Endodermal cell (in vitro differentiated cells): ENCODE results near the gene FASTKD2. TPM values are rescaled to one million over a fixed set of nuclear protein-coding genes. Genes with fewer than 3 reads are reported as not detected.

ENCODE experiments used
- DNase-seq: peaks from one replicate; pipeline ENCODE4 v3.0.0-alpha.2; 2017
- H3K27ac ChIP-seq: 2 replicates; pipeline ENCODE4 v1.5.1; 2013; ENCODE audit warnings: mild to moderate bottlenecking, low read depth, low read length, moderate library complexity
- H3K27me3 ChIP-seq: 2 replicates; pipeline ENCODE4 v1.6.1; 2013; ENCODE audit warnings: mild to moderate bottlenecking, low read length, moderate library complexity; ENCODE audit not compliant: insufficient read depth, control insufficient read depth, poor library complexity, severe bottlenecking
- H3K36me3 ChIP-seq: 2 replicates; pipeline ENCODE4 v1.7.0; 2013; ENCODE audit warnings: mild to moderate bottlenecking, low read length, moderate library complexity; ENCODE audit not compliant: control insufficient read depth, insufficient read depth
- H3K4me1 ChIP-seq: one replicate; pipeline ENCODE4 v1.7.0; 2013; ENCODE audit warnings: low read length; ENCODE audit not compliant: control insufficient read depth, insufficient read depth
- H3K4me3 ChIP-seq: 2 replicates; pipeline ENCODE4 v1.5.1; 2013; ENCODE audit warnings: mild to moderate bottlenecking, low read length, moderate library complexity
- H3K9ac ChIP-seq: 2 replicates; pipeline ENCODE4 v1.6.1; 2013; ENCODE audit warnings: mild to moderate bottlenecking, low read length, moderate library complexity; ENCODE audit not compliant: poor library complexity, severe bottlenecking; ENCODE audit errors: extremely low read depth
- H3K9me3 ChIP-seq: 2 replicates; pipeline ENCODE4 v1.6.1; 2013; ENCODE audit warnings: mild to moderate bottlenecking, low read length, moderate library complexity; ENCODE audit not compliant: control insufficient read depth
- H3K27ac Mint-ChIP-seq: 2 replicates; pipeline ENCODE4 v1.8.0; 2020; ENCODE audit warnings: mixed read lengths
- H3K27me3 Mint-ChIP-seq: 2 replicates; pipeline ENCODE4 v1.8.0; 2021; ENCODE audit warnings: mild to moderate bottlenecking, mixed read lengths; ENCODE audit not compliant: insufficient read depth
- H3K36me3 Mint-ChIP-seq: 2 replicates; pipeline ENCODE4 v1.8.0; 2020; ENCODE audit warnings: low read depth, mixed read lengths
- H3K4me1 Mint-ChIP-seq: 2 replicates; pipeline ENCODE4 v1.8.0; 2020; ENCODE audit warnings: mixed read lengths
- H3K4me3 Mint-ChIP-seq: 2 replicates; pipeline ENCODE4 v1.8.0; 2020; ENCODE audit warnings: mild to moderate bottlenecking, moderate library complexity, mixed read lengths
- H3K9me3 Mint-ChIP-seq: 2 replicates; pipeline ENCODE4 v1.8.0; 2020; ENCODE audit warnings: mild to moderate bottlenecking, mixed read lengths
- WGBS, 2 experiments: methylation state at CpG; one replicate each; pipeline versions ENCODE4 v1.1.5 to v1.1.7; 2013; ENCODE audit warnings: missing lambda C conversion rate in 2 of 2, mixed read lengths in 1 of 2; ENCODE audit not compliant: insufficient coverage in 1 of 2, insufficient read length in 1 of 2; 5-methylcytosine and 5-hydroxymethylcytosine counted together
- total RNA-seq, 2 donors: library from RNA; stranded (reverse); fragmentation: NEBNext Ultra II Directional in 1 of 2; extraction: Animal tissue kit (Norgen Biotek cat#: 25700) in 1 of 2; gene quantifications; 2 replicates in 1 of 2; 3 replicates in 1 of 2; pipeline ENCODE4 v1.2.1, GENCODE V29; 2021
- TF ChIP-seq, protein P1 (sequence below): fragments of 200-600 bp; sonication (generic); conservative IDR thresholded peaks from 2 replicates; pipeline ENCODE4 v1.5.0; 2021; ENCODE audit warnings: antibody characterized with exemption, mild to moderate bottlenecking

Gene FASTKD2
- total RNA-seq, 2 donors from 2014 or later, result 31.3 to 31.6 TPM

DNA sequence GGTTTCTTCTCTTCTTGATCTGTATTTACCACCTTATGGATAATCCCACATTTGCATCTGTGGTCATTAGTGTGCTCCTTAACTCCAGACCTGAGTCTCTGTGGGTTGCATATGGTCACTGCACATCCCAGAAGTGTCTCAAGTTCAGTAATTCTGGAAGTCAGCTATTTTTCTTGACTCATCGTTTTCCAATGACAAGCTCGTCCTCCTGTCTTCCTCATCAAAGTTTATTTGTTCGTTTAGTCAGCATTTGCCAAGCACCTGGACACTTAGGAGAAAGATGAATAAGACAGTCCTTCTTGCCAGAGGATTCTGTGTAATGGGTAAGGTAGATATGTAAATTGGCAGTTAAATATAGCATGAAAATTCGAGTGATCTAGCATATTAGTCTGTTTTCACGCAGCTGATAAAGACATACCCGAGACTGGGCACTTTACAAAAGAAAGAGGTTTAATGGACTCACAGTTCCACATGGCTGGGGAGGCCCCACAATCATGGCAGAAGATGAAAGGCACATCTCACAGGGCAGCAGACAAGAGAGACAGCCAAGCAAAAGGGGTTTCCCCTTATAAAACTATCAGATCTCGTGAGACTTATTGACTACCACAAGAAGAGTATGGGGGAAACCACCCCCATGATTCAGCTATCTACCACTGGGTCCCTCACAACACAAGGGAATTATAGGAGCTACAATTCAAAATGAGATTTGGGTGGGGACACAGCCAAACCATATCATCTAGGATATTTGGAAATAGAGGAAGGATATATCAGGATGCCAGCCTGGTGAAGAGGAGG, 19.4 kb downstream of the FASTKD2 start:
- H3K27ac Mint-ChIP-seq, result no peak overlapping the region
- H3K36me3 Mint-ChIP-seq, result peaks cover 61% of the 10 kb centered on the region
- H3K4me3 Mint-ChIP-seq, result no peak overlapping the region
- H3K9me3 Mint-ChIP-seq, result peaks cover 5% of the 10 kb centered on the region
- H3K27me3 Mint-ChIP-seq, result no peaks in the 10 kb centered on the region
- H3K27me3 ChIP-seq, result no peaks in the 10 kb centered on the region
- no peaks in the 10 kb centered on the region for H3K4me1 Mint-ChIP-seq
- no peak overlapping the region for H3K9ac ChIP-seq
- DNase-seq, result no peak
- H3K36me3 ChIP-seq, result peaks cover 79% of the 10 kb centered on the region
- TF ChIP-seq, protein P1, sequence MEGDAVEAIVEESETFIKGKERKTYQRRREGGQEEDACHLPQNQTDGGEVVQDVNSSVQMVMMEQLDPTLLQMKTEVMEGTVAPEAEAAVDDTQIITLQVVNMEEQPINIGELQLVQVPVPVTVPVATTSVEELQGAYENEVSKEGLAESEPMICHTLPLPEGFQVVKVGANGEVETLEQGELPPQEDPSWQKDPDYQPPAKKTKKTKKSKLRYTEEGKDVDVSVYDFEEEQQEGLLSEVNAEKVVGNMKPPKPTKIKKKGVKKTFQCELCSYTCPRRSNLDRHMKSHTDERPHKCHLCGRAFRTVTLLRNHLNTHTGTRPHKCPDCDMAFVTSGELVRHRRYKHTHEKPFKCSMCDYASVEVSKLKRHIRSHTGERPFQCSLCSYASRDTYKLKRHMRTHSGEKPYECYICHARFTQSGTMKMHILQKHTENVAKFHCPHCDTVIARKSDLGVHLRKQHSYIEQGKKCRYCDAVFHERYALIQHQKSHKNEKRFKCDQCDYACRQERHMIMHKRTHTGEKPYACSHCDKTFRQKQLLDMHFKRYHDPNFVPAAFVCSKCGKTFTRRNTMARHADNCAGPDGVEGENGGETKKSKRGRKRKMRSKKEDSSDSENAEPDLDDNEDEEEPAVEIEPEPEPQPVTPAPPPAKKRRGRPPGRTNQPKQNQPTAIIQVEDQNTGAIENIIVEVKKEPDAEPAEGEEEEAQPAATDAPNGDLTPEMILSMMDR, result no peak
- peaks cover 9% of the 10 kb centered on the region for H3K9me3 ChIP-seq
- H3K27ac ChIP-seq, result no peak overlapping the region
- H3K4me3 ChIP-seq, result no peak overlapping the region
- WGBS, 2 experiments, result 95 to 99% methylated on average over 6 to 7 of the region's 7 CpGs
- H3K4me1 ChIP-seq, result no peaks in the 10 kb centered on the region

DNA sequence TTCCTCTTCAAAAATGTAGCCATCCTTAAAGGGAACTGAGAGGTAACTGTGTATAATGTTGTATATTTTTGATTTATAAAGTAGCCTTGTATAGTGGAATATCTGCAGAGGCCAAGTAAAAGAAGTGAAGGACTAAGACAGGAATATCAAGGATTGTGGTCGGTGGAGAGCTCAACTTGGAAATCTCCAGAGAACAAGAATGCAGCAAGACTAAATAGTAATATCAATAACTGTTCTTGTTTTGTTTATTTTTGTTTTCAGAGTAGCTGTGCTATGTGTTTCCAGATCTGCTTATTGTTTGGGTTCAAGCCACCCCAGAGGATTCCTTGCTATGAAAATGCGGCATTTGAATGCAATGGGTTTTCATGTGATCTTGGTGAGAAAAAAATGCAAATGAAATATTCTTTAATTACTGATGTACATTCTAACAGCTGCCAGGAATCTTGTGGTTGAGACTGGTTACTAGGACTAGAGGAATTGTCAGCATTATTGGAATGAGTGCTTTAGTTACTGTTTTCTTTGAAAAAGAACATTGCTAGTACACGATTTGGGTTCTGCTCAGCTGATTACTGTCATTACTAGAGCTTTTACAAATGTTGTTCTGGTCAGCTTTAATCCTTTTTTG, 25.0 kb downstream of the FASTKD2 start:
- 93 to 100% methylated on average over 1 to 3 of the region's 3 CpGs for WGBS, 2 experiments
- Histone ChIP-seq H3K9me3 (no peaks in the 10 kb centered on the region), H3K4me3 (no peak overlapping the region), H3K27ac (no peak overlapping the region), H3K27me3 (no peaks in the 10 kb centered on the region), H3K9ac (no peak overlapping the region), H3K4me1 (no peaks in the 10 kb centered on the region), H3K36me3 (peaks cover 81% of the 10 kb centered on the region)
- Mint-ChIP-seq H3K36me3 (peaks cover 45% of the 10 kb centered on the region), H3K9me3 (no peaks in the 10 kb centered on the region), H3K27me3 (no peaks in the 10 kb centered on the region), H3K4me1 (no peaks in the 10 kb centered on the region), H3K4me3 (no peak overlapping the region), H3K27ac (no peak overlapping the region)
- DNase-seq, result no peak
- TF ChIP-seq, protein P1, result no peak

DNA sequence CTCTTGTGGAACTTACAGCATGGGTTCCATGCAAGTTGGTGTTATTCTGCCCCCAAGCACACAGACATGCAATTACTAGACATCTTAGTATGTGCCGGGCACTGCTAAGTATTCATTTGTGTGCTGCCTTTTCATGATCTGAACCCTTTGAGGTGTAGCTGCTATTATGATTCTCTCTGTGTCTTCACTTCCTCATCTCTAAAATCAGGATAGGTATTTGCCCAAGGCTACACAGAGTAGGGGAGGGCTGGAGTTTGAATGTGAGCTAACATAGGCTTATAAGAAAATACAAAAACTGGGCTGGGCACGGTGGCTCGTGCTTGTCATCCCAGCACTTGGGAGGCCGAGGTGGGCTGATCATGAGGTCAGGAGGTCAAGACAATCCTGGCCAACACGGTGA, 27.2 kb downstream of the FASTKD2 start:
- WGBS, 2 experiments, result 82 to 97% methylated on average over 3 to 5 of the region's 5 CpGs
- TF ChIP-seq, protein P1, result no peak
- H3K9me3 ChIP-seq, result no peaks in the 10 kb centered on the region
- peaks cover 67% of the 10 kb centered on the region for H3K36me3 ChIP-seq
- H3K4me3 ChIP-seq, result no peak overlapping the region
- no peak for DNase-seq
- H3K36me3 Mint-ChIP-seq, result peaks cover 38% of the 10 kb centered on the region
- no peaks in the 10 kb centered on the region for H3K4me1 Mint-ChIP-seq
- no peak overlapping the region for H3K9ac ChIP-seq
- H3K27me3 ChIP-seq, result no peaks in the 10 kb centered on the region
- H3K4me1 ChIP-seq, result no peaks in the 10 kb centered on the region
- H3K9me3 Mint-ChIP-seq, result no peaks in the 10 kb centered on the region
- no peak overlapping the region for H3K27ac Mint-ChIP-seq
- no peaks in the 10 kb centered on the region for H3K27me3 Mint-ChIP-seq
- H3K4me3 Mint-ChIP-seq, result no peak overlapping the region
- H3K27ac ChIP-seq, result no peak overlapping the region
